GM18499 (cell line): ENCODE data around the gene GP1BA.

ENCODE experiments used
- ATAC-seq: cut with Tn5 transposase; IDR thresholded peaks from one replicate; pipeline ENCODE4 v1.9.1; 2021; ENCODE audit warnings: moderate number of reproducible peaks; ENCODE audit not compliant: insufficient read depth, unreplicated experiment

GP1BA gene

GRCh38 chr17:4936436-4936835, 4.4 kb downstream of the GP1BA start:
- ATAC-seq = no peak

DNA sequence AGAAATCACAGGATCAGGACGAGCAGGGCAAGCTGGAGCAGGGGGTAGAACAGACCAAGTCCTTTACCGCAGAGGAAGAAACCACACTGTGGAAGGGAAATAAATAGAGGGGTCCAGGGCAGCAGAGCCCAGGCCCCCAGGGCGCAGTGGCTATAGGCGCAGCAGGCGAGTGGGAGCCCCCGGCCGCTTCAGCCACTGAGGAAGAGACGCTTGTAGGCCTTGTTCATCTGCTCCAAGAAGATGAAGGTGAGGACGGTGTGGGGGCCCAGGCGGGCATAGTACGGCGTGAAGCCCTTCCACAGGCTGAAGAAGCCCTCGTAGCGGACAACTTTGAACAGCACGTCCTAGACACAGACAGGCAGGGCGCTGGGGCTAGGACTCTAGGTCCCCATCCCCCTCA, 5.5 kb downstream of the GP1BA start:
- ATAC-seq = no peak

GRCh38 chr17:4938069-4938491, 6.0 kb downstream of the GP1BA start:
- ATAC-seq = no peak

- no peak for ATAC-seq
These were observed 6.8 kb downstream of the GP1BA start for GRCh38 chr17:4938688-4939545.

- ATAC-seq = no peak
These were observed 7.4 kb downstream of the GP1BA start for GRCh38 chr17:4939546-4939795.

DNA sequence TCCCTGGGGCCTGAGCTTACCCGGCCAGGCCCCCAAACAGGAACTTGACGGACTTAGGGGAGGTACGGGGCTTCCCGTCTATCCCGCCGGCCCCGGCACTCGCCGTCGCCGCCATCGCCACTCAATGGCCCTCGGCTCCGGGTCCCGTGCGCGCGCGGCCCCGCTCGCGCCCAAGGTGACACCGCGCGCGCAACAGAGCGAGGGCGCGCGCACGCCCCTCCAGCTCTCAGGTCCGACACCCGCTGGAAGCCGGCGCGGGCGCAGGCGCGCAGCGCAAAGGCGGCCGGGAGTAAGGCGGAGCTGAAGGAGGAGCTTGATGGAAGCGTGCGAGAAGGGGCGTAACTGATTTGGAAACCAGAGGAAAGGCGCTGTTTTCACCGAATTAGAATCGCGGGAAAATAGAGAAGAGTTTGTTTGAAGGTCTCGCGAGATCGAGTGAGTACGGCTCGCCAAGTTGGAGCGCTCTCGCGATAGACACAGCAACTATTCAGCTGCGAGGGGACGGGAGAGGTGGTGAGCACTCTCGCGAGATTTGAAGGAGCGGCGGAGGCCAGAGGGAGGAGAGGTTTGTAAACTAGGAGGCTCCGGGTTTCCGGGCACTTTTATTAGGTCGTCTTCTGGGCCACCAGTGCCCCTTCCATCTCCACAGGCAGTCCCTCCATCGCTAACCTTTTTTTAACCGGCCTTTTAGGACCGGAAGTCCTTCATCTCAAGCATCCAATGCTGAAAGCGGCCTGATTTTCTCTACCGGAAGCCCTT, 7.9 kb downstream of the GP1BA start, which contains the start of the genes RNF167 and SLC25A11:
Gene RNF167, plus strand, starts transcription at position 473 of the 759 bp plus-strand sequence. CDS start 642 bp downstream, outside the sequence.
Gene SLC25A11, minus strand, starts transcription at position 251 of the 759 bp plus-strand sequence. Its CDS starts 136 bp downstream, at position 115.
- peak; percentile 61 for ATAC-seq

GRCh38 chr17:4940555-4941318, 8.7 kb downstream of the GP1BA start:
- ATAC-seq = no peak

DNA sequence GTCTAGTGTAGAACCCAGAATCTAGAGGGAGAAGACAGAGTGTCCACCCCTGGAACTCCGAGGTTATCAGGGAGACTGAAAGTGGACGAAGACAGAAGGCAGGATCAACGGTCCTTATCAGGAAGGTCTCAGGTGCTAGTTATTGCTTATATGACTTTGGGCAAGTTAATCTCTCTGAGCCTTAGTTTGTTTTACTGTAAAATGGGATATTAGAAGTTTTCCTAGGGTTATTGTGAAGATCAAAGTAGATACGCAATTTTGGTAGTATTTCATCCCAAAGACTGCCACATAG, 9.2 kb downstream of the GP1BA start:
- no peak for ATAC-seq

GRCh38 chr17:4942760-4943508, 10.9 kb downstream of the GP1BA start:
- no peak for ATAC-seq

DNA sequence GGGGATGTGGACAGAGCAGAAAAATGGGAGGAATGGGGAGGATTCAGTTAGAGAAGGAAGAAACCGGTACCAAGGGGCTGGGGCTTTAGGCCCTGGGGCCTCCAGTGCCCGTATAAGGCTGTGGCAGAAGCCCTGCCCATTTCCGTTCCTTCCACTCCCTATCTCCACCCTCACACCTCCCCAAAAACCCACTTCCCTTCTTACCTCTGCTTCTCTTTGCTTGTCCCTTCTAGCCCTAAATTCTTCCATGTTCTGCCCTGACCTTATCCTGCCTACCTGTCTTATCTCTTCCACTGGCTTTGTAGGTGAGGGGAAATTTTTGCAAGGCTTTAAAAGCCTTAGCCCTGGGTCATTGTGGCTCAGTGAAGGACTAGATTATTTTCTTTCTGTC, 12.1 kb downstream of the GP1BA start:
- no peak for ATAC-seq

DNA sequence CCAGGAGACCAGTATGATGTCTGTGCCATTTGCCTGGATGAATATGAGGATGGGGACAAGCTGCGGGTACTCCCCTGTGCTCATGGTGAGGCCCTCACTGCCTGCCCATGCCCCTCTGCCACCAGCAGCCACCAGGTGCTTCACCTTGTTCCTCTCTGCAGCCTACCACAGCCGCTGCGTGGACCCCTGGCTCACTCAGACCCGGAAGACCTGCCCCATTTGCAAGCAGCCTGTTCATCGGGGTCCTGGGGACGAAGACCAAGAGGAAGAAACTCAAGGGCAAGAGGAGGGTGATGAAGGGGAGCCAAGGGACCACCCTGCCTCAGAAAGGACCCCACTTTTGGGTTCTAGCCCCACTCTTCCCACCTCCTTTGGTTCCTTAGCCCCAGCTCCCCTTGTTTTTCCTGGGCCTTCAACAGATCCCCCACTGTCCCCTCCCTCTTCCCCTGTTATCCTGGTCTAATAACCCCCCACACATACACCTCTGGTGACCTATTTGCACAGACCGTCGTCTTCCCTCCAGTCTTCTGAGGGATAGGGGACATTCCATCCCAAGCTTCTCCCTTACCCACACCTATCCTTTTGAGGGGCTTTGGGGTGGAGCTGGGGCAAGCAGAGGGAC, 12.6 kb downstream of the GP1BA start:
- no peak for ATAC-seq

DNA sequence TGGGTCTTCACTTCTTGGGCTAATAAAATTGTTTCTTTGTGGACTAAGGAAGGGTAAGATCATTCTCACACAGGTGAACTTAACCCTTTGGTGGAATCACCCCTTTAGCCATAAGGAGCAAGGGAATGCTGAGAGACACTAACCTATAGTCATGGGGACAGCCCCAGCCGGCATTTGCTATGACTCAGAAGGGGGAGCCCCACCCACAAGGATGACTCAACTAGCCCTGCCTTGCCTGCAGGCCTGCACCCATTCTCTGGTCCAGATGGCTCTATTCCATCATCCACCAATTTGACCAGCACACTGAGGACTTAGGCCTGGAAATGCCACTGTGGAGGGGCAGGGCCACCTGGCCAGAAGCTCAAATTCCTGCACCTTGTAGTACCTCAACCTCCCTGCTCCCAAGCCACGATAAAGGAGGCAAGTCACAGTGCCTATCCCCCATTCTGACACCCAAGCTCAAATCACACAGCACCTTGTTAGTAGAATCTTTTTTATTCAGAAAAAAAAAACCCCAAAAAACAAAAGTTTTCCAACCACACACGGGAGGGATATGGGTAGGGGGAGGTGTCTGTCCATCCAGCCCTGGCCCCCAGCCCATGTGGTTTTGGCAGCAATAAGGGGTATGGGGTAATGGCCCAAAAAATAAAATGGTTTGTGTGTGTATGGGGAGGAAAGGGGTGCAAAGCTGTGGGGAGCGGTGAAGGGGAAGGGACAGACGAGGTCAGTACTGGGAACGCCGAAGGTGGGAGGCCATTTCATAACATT, 13.3 kb downstream of the GP1BA start:
- ATAC-seq = no peak

DNA sequence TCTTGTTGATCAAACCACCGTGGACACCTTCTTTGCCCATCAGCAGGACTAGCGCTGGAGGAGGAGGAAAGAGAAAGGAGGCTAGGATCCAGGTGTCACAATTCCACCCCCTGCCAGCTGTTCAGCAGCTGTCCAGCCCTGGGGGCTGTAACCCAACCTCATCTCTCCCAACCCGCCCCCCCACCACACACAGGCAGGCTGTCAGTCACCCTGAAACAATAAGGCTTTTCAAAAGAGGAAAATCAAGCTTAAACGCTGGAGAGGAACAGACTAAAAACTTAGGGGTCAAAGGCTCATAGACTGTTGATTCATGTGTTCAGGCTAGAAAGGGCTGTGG, 13.8 kb downstream of the GP1BA start:
- no peak for ATAC-seq

DNA sequence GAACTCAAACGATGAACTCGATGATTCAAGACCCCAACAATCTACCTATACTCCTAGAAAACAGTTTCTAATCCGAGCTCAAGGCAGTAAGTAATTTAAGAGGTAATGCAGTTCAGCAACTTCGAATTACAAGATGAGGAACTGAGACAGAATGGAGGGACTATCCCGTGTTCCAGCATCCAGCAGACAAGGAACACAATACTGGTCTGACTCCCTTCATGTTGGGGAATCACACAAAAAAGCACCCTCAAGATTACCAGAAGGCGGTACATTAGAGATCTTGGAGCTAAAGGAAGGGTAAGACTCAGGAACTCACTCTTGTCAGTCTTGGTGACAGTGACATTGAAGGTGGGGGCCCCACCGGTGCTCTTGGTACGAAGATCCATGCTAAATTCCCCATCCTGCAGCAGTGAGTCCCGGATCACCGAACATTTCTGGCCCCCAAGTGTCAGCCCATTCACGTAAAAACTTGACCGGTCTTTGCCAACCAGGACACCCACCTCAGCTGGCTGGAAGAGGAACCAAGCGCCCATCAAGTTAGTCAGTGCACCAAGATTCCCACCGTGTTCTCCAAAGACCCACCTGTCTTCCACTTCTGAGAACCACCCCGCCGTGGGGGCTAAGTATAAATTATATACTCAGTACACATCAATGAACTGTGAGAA, 14.4 kb downstream of the GP1BA start:
- ATAC-seq = no peak

DNA sequence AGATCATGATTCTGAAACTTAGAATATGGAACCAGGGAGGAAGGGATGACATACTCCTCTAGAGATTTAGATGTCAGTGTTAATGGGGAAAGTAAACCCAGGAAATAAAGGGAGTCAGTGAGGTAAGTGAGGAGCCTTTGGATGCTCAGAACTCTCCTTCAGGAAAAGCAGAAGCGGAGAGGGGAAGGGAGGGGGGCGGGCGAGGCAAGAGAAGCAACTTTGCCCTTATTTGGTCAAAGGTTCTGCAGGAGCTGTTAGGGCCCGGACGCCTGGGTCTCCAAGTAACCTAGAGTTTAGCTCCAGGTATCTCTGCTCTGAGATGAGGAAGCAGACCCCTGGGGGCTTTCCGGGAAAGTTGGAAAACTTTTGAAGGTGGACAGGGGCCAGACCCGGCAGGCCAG, 14.9 kb downstream of the GP1BA start:
- no peak for ATAC-seq

- no peak for ATAC-seq
These were observed 15.5 kb downstream of the GP1BA start for GRCh38 chr17:4947411-4948165.

DNA sequence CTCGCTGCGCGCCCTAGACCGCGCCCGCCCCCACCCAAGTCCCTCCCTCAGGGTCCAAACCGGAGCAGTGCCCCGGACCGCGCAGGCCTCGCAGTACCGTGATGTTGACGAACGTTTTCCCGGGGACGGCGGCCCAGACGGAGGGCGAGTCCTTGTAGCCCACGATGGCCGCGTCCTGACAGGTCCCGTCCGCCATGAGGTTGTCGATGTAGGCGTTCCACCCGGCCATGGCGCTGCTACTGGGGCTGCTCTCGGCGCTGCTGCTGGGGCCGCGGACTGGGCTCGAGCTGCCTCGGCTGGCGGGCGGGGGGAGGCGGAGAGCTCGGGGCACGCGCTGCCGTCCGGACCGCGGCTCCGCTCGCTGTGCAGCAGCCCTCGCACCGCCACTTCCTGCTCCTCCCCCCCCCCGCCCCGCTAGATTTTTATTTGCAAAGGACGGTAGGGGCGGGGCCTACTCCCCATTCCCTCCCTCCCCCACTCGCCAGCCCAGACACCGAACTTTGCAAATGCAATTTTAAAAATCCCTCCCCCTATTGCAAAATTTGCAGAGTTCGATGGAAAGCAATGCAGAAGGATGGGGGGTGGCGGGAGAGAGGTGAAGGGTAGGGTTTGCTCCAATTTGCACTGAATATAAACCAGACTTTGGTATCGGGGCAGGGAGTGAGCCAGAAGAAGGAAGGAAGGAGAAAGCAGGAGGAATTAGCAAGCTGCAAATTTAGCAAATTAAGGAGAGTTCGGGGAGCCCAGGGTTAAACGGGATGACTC, 16.3 kb downstream of the GP1BA start, which contains the start of gene PFN1:
Gene PFN1, minus strand, starts transcription at position 365 of the 765 bp plus-strand sequence. Its CDS starts 136 bp downstream, at position 229.
- no peak for ATAC-seq
